Cerebellar nuclear complex (tissue), 1 donor: Measurements from ENCODE around the gene KRT1.
"Not testable (repeated sequence)": the region's sequence is repeated elsewhere in the genome, so short reads cannot be mapped to it uniquely, and the experiment has no call there.

Source experiments
- DNase-seq, 2 experiments: peaks; one replicate each; lab custom pipeline; 2025; lab: John Stamatoyannopoulos, UW

The KRT1 gene

DNA sequence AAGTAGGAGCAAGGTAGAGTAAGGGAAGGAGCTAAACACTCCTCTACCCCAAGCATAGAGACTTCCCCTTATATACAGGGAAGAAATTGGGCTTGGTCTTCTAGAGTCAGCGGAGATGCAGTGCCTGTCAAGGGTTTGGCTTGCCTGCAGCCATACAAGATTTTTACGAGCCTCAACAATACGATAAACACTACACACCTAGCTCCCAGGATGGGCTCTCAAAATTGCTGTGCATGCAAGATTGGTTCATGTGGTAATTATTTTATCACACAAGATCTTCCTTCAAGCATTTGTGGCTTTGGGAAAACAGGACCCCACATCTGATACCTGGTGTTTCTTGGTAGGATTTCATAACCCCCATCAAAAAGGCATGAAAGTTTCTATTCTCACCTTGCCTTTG, at the start of gene KRT1:
Gene KRT1, minus strand, starts transcription at position 45 of the 400 bp plus-strand sequence. CDS start 59 bp downstream, outside the sequence.
- DNase-seq = no peak

DNA sequence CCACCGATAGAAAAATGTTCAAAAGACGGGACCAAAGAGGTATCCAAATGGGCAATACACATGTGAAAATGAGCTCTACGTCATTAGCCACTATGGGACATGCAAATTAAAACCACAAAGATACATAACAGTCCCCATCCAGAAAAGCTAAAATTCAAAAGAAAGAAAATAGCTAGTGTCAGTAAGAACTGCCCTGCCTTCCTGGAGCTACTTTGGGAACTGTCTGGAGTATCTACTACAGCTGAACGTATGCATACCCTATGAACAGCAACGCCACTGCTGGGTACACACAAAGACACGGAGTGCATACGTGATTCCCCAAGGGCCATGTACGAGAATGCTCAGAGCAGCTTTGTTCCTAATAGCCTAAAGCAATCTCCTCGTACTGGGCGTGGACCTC, 48.9 kb upstream of the KRT1 start:
- no peak for DNase-seq

DNA sequence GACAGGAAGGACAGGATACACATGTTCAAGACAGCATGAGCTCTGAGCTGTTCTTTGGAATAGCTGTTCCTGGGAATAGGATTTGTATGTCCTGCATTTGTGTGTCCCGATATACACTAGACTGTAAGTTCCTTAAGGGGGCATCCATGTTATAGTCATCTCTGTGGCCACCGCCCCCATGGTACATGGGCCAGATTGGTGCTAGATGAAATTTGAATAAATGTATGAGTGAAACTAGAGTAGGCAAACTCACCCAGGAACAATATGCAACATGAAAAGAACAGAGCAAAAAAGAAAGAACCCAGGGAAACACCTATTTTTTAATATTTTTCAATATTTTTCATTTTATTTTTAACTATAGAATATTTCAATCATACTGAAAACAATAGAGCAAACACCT, 48.2 kb upstream of the KRT1 start:
- DNase-seq = no peak

DNA sequence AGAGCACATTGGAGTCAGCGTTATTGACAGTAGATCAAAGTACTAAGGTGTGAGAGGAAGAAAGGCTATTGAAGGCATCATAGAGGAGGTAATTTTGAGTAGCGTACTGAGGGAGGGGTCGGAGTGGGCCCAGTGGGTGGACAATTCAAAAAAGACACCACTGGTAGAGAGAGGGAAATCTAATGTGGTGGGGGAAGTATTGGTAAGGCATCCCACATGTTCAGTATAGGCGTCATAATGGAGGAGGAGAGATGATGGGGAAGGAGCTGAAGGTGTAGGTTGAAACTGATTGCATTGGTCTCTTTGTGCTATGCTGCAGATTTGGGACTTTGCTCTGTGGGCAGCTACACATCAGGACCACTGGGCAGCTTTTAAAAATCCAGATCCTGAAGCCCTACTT, 46.8 kb upstream of the KRT1 start:
- DNase-seq = no peak

DNA sequence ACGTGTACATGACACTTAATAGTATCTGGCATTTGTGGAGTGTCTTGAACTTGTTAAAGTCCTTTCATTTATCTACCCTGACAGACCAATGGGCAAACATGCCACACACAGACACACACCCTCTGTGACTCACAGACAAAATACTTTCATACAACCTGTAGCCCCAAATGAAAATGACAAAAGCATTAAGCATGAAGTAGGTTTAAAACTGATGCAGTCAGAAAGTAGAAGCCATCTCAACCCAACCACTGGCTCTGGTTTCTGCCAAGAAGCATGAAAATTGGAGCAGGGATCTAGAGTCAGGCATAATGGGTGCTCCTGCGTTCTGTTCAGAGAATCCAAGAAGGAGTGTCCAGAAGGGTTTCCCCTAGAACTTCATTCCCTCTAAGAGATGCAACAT, 46.2 kb upstream of the KRT1 start:
- no peak for DNase-seq

DNA sequence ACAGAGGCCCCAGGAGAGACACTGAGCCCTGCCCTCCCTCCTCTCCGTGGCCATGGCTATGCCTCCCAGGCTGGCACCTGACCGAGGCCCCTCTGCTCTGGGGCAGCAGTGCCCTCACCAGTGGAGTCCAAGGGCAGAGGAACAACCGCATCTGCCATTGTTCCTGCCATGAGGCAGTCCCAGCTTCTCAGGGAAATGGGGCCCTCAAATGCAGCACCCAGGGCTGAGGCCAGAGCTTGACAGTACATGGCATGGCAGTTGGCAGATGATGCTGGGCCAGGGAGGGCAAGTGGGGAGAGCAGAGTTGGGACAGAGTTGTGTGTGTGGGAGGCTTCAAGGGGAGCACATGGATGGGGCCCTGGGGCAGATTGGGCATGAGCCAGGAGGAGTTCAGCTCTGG, 44.2 kb upstream of the KRT1 start:
- no peak for DNase-seq

DNA sequence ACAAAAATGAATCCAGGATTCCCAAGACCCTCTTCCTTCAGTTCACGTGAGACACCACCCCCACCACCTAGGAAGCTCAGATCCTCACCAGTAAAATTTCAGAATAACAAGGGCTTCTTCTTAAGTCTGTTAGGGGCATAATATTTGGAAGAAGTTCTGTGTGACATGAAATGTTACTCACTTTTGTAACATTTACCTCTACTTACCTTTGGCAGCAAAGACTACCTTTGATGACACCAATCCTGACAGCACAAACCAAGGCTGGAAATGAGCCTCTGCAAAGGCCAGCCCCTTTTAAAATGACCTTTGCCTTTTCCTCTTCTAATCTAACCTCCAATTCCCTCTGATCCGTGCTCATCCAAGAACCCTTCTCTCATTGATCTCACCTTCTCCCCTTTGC, 42.5 kb upstream of the KRT1 start:
- DNase-seq = no peak

DNA sequence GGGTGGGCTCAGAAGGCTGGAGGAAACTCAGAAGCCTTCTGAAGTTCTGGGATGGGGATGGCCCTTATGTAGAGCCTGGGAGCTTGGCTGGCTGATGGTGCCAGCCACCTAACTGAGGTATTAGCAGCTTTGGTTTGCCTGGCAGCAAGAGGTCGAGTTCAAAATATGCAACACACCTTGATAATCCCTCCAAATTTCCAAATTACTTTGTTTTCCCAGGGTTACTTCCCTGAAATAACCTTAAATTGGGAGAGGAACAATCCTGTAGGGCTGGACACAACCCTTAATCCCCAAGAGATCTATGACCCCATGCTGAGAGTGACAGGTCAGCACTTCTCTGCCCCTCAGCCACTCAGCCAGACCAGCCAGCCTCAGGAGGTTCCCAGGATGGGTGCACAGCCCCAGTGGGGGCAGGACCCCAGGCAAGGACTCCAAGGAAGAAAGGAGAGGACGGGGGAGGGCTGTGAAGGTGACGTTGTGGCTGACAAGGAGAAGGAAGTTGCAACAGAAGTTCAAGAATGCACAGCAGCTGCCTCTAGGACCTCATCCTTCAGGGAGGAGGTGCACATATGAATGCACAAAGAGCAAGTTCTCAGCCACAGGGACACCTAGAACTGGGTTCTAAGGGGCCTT, 41.7 kb upstream of the KRT1 start:
- no peak for DNase-seq

DNA sequence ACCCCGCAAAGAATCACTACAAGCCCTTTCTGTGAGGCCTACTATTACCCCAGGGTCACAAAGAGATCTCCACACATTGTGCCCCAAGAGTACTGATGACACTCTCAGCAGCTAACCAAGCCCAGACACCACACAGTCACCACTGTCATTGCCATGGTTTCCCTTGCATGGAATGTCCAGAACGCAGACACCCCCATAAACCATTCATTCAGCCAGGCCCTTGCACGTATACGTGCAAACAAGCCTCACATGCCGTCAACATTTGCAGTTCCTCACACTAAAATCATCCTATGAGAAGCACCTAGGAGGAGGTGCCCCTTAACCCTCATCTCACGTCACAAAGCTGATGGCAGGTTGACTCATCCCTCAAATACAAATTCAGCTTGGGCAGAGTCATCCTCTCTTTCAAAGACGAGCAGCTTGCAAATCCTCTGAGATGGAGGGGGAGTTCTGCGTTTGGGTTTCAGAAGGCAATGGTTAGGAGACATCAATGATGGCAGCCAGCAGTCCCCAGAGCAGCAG, 40.2 kb upstream of the KRT1 start:
- DNase-seq = no peak

DNA sequence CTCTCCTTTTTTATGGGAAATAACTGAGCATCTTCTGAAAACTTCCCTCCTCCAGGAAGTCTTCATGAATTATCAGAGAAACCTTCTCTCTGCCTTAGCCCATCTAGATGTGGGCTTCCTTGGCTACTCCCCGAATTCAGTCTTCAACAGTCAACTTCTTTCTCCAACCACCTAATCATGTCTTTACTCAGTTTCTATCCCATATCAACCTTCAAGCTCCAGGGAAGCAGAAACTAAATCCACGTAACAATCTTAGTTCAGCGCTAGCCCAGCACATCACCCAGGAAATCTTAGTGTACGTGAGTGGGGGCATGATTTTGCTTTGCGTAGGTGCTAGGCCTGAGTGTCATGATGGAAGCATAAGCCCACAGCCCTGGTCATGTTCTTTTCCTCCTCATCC, 35.9 kb upstream of the KRT1 start:
- no peak for DNase-seq

DNA sequence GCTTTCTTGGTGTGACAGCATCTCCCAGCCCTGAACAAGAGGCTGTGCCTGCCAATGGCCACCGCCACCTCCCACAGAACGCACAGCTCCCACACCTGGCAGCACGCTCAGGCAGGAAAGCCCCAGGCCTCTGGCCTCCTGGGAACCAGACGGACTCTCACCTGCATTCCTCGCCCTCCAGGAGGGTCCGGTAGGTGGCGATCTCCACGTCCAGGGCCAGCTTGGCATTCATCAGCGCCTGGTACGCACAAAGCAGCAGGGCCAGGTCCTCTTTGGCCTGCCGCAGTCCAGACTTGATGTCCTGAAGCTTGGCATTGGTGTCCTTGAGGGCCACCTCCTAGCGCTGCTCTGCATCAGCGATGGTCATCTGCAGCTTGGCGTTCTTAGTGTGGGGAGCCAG, 35.2 kb upstream of the KRT1 start:
- no peak for DNase-seq

DNA sequence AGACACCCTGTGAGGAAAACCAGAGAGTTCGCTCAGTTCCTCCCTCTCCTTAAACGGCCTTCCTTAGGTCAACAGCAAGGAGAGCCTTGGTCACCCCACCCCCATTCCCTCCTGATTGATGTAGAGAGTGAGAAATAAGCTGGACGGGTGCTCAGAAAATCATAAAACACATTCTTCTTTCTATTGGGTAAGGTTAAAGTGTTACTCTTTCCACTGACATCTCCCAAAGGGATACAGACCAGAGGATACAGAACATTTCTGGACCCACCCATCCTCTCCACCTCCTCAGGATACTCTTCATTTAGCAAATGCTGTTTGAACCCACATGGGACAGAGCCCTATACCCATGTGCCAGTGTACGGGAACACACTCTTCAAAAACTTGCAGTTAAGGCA, 34.7 kb upstream of the KRT1 start:
- DNase-seq = no peak

DNA sequence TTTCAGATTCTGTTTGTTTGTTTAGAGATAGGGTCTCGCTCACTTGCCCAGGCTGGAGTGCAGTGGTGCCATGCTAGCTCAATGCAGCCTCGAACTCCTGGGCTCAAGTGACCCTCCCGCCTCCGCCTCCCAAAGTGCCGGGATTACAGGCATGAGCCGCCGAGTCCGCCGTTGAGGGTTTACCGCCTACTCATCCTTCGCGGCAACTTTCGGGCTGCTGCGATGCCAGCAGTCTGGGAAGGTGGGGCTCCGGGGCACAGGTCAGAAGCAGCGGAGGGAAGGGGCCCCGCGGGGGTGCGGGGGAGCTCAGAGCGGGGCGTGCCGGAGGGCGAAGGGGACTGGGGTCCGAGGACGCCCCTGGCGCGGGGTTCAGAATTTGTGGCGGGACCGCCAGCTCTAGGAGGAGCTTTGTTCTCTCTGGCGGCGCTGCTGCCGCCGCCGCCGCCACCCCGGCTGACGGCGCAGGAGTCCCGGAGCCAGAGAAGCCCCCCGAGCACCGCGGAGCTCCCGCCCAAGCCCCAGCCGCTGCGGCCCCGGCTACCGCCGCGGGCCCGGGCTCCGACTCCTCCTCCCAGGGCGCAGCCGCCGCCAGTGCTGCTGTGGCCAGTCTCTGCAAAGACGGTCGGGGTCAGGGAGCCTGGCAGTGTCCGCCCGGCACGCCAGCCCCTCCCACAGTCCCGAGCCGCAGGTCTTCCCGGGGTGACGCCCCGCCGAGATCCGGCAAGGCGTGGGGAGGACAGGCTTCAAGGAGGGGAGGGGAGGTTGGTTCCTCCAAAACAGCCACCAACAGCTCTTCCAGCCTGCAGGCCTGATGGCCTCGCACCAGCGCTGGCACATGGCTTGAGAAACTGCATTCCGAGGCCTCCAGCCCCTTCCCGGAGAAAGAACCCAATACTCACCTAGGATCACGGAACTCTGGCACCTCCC, 34.0 kb upstream of the KRT1 start:
- DNase-seq = no peak

DNA sequence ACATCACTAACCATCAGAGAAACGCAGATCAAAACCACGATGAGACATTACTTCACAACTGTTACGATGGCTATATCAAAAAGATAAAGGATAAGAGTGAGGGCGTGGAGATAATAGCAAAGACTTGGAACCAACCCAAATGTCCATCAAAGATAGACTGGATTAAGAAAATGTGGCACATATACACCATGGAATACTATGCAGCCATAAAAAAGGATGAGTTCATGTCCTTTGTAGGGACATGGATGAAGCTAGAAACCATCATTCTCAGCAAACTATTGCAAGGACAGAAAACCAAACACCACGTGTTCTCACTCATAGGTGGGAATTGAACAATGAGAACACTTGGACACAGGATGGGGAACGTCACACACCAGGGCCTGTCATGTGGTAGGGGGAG, 31.9 kb upstream of the KRT1 start:
- not testable (repeated sequence) for DNase-seq

DNA sequence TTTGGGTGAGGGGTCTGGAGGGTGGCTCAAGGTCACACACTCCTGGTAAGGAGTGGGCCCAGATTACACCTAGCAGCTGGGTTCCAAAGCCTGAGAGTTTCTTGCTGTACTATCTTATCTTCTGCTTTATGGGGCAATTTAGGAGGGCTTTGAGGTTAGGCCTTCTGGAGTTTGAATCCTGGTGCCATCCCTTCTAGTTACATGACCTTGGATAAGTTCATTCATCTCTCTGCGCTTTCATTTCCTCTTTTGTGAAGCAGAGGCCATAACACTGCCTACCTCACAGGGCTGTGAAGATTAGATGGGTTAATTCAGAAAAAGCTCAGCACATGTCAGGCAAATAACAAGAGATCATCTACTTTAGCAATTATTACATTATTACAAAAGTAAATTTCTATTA, 30.5 kb upstream of the KRT1 start:
- no peak for DNase-seq

DNA sequence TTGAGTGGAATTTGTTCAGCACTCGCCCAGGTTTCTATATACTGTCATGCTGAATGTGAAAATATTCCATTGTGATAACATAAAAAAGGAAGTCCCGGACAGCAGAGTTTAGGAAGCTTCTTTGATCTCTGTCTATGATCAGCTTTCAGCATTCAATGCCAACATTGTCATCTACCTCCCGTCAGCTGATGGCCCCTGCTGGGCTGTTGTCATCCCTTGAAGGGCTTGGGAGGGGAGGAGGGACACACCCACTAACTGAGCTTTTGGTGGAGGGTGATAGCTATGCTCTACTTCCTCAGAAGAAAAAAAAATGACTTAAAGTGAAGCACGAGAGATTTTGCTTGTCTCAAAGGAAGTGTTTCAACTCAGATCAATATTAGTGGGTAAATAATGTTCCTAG, 27.8 kb upstream of the KRT1 start:
- DNase-seq = no peak

DNA sequence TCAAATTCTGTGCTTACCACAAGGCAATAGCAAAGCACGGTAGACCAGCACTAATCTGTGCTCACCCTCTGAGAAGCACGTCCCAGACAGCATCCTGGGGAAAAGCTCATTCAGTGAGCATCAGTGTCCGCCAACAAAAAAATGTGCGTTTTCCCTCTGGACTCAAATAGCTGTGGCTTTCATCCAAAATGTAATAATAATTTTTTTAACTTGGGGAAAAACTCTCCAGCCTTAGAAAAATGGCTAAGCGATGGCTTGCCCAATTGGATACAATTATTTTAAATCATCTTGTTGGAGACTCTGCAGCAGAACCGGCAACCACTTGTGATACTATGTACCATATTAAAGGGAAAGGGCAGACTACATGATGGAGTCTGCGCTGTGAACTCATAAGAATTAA, 24.3 kb upstream of the KRT1 start:
- DNase-seq = no peak

DNA sequence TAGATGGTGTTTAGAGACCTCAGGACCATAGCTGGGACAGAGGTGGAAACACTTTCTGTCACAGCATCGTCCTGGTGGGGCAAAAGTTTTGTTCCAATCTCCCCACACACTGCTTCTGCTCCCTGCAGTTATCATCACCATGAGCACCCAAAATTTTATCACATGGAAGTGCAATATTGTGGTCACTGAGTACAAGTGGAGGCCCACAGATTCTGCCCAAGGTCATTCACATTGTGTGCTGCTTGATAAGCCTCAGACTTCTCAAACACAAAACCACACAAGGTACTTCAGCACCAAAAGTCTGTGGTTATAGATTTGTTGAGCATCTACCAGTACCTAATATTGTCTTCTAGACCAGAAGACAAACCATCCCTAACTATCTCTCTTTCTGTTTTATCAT, 23.7 kb upstream of the KRT1 start:
- DNase-seq = no peak

DNA sequence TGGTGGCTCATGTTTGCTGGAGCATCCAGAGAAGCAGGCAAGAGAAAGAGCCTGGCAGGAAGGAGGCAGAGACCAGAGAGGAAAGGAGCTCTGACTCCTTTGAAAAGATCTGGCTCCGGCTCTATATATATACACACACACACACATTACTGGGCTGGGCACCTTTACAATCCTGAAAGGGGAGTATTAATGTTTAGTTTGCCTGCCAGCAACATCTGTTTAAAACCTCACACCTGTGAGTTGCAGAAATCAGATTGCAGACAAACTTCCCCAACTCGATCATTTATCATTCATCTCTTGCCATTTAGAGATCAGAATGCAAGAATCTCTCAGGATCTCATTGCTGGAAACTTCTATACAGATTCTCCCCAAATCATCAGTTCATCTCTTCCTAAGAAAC, 23.2 kb upstream of the KRT1 start, which contains the start of gene KRT77:
Gene KRT77, minus strand, starts transcription at position 101 of the 400 bp plus-strand sequence. Its CDS starts 90 bp downstream, at position 11.
- no peak for DNase-seq

DNA sequence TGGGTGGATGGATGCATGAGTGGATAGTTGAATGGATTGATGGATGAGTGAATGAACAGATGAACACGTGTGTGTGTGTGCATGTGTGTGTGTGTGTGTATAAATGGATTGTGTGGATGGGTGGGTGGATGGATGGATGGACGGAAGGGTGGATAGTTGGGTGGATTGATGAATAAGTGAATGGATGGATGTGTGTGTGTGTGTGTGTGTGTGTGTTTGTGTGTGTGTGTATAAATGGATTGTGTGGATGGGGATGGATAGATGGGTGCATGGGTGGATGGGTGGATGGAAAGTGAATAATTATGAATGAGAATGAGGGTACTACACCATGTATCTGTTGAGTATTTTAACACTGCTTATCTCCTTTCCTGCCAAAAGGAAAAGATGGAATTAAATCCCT, 22.1 kb upstream of the KRT1 start:
- no peak for DNase-seq

DNA sequence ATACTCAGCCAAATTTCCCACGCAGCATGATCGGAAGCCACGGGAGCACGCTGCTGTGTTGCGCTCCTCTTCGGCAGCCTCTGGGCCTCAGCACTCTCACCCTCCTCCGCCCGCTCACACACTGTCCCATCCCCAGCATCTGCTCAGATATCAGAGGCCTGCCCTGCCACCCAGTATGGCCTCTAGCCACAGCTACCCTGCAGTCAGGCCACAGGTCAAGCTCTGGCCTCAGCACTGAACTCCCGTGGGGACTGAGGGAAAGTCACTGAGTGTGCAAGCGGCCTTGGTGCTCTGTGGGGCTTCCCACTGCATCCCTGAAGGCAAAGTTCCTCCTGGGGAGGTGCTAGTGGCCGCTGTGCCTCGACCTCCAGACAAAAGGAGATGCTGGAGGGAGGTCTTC, 21.1 kb upstream of the KRT1 start:
- no peak for DNase-seq

DNA sequence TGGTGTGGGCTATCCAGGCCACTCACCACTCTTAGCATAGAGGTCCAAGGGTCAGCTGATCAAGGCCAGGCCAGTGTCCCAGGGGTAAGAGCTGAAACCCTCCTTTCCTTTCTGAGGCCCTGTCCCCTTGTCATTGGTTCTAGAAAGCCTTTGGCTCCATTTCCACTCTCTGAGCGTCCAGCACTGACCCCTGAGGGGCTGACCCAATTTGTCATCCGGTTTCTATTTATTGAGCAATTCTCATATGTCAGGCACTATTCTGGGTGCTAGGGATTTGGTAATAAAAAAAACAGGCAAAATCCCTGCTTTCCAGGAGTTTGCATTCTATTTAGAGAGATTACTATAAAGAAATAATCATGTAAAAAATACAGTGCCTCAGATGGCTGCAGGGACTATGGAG, 19.8 kb upstream of the KRT1 start:
- DNase-seq = no peak

DNA sequence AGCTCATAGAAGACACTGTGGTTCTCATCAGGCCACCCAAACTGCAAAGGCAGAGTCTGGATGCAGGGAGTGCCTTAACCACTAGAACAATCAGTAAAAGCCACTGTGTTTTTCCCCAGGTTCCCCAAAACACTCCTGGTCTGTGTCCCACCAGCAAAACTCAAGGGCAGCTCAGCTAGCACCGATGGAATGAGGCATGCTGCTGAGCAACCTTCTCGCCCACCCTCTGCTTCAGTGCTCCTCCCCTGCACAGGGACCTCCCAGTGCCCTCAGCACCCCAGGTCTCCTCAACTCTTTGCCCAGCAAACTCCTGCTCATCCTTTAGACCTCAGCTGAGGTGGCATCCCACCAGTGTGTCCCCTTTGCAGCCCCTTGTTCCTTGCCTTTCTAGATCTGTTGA, 19.2 kb upstream of the KRT1 start:
- DNase-seq = no peak
